LNCaP clone FGC (cell line): ENCODE measurements around the gene MNDA.

Source experiments
- DNase-seq: peaks from one replicate; pipeline ENCODE4 v3.0.0-alpha.2; 2011; ENCODE audit warnings: low read depth
- H3K4me3 ChIP-seq: 2 replicates; pipeline ENCODE4 v1.5.1; 2011; ENCODE audit warnings: mild to moderate bottlenecking, low read depth, low read length, control low read depth
- TF ChIP-seq, protein P1 (sequence below): IDR thresholded peaks from 2 replicates; pipeline ENCODE4 v1.5.1; 2012; ENCODE audit warnings: mild to moderate bottlenecking; ENCODE audit not compliant: control insufficient read depth, insufficient read depth; ENCODE audit errors: extremely low read depth

Gene MNDA

DNA sequence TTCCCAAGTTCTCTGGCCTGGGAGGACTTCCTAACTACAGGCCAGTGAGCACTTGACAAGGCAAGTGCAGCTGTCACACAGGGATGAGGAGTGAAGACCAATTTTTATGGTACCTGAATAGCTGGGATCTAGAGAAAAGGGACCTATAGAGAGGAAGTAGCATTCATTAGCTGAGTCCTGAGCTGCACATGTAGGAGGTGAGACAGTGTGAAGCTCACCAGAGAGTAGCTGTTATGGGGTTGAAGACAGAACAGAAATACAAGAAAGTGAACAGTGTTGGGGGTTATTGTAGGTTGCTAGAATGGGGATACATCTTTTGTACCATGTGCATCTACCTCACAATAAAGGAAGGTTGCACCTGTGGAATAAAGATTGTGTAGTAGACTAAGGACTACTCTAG lies 62.5 kb downstream of the MNDA start:
- TF ChIP-seq, protein P1, sequence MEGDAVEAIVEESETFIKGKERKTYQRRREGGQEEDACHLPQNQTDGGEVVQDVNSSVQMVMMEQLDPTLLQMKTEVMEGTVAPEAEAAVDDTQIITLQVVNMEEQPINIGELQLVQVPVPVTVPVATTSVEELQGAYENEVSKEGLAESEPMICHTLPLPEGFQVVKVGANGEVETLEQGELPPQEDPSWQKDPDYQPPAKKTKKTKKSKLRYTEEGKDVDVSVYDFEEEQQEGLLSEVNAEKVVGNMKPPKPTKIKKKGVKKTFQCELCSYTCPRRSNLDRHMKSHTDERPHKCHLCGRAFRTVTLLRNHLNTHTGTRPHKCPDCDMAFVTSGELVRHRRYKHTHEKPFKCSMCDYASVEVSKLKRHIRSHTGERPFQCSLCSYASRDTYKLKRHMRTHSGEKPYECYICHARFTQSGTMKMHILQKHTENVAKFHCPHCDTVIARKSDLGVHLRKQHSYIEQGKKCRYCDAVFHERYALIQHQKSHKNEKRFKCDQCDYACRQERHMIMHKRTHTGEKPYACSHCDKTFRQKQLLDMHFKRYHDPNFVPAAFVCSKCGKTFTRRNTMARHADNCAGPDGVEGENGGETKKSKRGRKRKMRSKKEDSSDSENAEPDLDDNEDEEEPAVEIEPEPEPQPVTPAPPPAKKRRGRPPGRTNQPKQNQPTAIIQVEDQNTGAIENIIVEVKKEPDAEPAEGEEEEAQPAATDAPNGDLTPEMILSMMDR, result no peak
- no peak overlapping the region for H3K4me3 ChIP-seq
- DNase-seq, result no peak

GRCh38 chr1:158898722-158899121 lies 67.6 kb downstream of the MNDA start:
- no peak for DNase-seq
- TF ChIP-seq, protein P1, result no peak
- no peak overlapping the region for H3K4me3 ChIP-seq
